Measurements from ENCODE around the gene NBEA.

NBEA gene

GRCh38 chr13:35526577-35526976 lies 584.5 kb downstream of the NBEA start:
- DNase-seq (ENCODE audit: extremely low spot score): no peak
- CTCF ChIA-PET: interaction anchor here (1.1 to 1.4 kb wide), 2 partner anchors 10 to 17 kb away, joined by 3 to 5 read pairs; no protein-coding TSS in a partner anchor
- POLR2A ChIA-PET: no interaction called here
- no peak for TF ChIP-seq CTCF (IDR thresholded peaks at IDR 0.05; ENCODE audit: control extremely low read depth, extremely low read depth, low read depth, missing control alignments)

- ChIA-PET CTCF (interaction anchor here (1.1 to 1.4 kb wide), 2 partner anchors 9 to 18 kb away, joined by 3 to 5 read pairs; no protein-coding TSS in a partner anchor), POLR2A (no interaction called here)
Observed at GRCh38 chr13:35527451-35527850, 585.4 kb downstream of the NBEA start.

GRCh38 chr13:35530147-35530546 lies 588.1 kb downstream of the NBEA start:
- TF ChIP-seq CTCF (IDR thresholded peaks at IDR 0.05; ENCODE audit: control extremely low read depth, extremely low read depth, low read depth, missing control alignments): no peak
- ChIA-PET CTCF (interaction anchor here (1.0 to 1.4 kb wide), 2 partner anchors 10 to 78 kb away, joined by 3 to 4 read pairs; no protein-coding TSS in a partner anchor), POLR2A (no interaction called here)
- no peak for DNase-seq (ENCODE audit: extremely low spot score)

More at GRCh38 chr13:35527451-35527850, 585.4 kb downstream of the NBEA start:
- no peak for TF ChIP-seq CTCF (IDR thresholded peaks at IDR 0.05; ENCODE audit: control extremely low read depth, extremely low read depth, low read depth, missing control alignments)
- DNase-seq (ENCODE audit: extremely low spot score): no peak

- POLR2A ChIA-PET: no interaction called here
- no peak for TF ChIP-seq CTCF (IDR thresholded peaks at IDR 0.05; ENCODE audit: control extremely low read depth, extremely low read depth, low read depth, missing control alignments)
- CTCF ChIA-PET: interaction anchor here (1.0 to 2.0 kb wide), 3 partner anchors 10 to 78 kb away, joined by 3 to 5 read pairs (median 4); no protein-coding TSS in a partner anchor
- DNase-seq (ENCODE audit: extremely low spot score): no peak
Observed at GRCh38 chr13:35530581-35530980, 588.5 kb downstream of the NBEA start.

- no peak for TF ChIP-seq CTCF (IDR thresholded peaks at IDR 0.05; ENCODE audit: control extremely low read depth, extremely low read depth, low read depth, missing control alignments)
- POLR2A ChIA-PET: no interaction called here
- CTCF ChIA-PET: interaction anchor here (1.1 to 2.0 kb wide), 5 partner anchors 11 to 39 kb away, joined by 3 to 5 read pairs (median 3); no protein-coding TSS in a partner anchor
- no peak for DNase-seq (ENCODE audit: extremely low spot score)
Observed at GRCh38 chr13:35531526-35531925, 589.5 kb downstream of the NBEA start.

- no peak for TF ChIP-seq CTCF (IDR thresholded peaks at IDR 0.05; ENCODE audit: control extremely low read depth, extremely low read depth, low read depth, missing control alignments)
- ChIA-PET CTCF (no interaction called here), POLR2A (no interaction called here)
- no peak for DNase-seq (ENCODE audit: extremely low spot score)
Observed at GRCh38 chr13:35534343-35534742, 592.3 kb downstream of the NBEA start.

Data from GM10248 (cell line).